GM10248 (cell line): ENCODE data around the gene ULBP1.
"Not testable (repeated sequence)": the region's sequence is repeated elsewhere in the genome, so short reads cannot be mapped to it uniquely, and the experiment has no call there.

Experiments
- CTCF ChIA-PET: fragments of 300-600 bp; sonication (Branson Sonifier 250); formaldehyde crosslinking; extraction: SDS; loops from one replicate; lab custom pipeline; 2021; ENCODE audit warnings: antibody characterized with exemption; lab: Yijun Ruan, JAX
- POLR2A ChIA-PET: fragments of 350-650 bp; sonication (Branson Sonifier 250); formaldehyde crosslinking; extraction: SDS; loops from one replicate; lab custom pipeline; 2020; ENCODE audit warnings: antibody characterized with exemption; lab: Yijun Ruan, JAX
- DNase-seq: peaks from one replicate; pipeline ENCODE4 v3.0.0; 2012; ENCODE audit errors: extremely low spot score
- TF ChIP-seq, protein P1 (sequence below): IDR thresholded peaks from 2 replicates; pipeline ENCODE4 v1.5.1; 2012; ENCODE audit warnings: mild to moderate bottlenecking, low read depth; ENCODE audit errors: extremely low read depth, missing control alignments, control extremely low read depth

ULBP1 gene

DNA sequence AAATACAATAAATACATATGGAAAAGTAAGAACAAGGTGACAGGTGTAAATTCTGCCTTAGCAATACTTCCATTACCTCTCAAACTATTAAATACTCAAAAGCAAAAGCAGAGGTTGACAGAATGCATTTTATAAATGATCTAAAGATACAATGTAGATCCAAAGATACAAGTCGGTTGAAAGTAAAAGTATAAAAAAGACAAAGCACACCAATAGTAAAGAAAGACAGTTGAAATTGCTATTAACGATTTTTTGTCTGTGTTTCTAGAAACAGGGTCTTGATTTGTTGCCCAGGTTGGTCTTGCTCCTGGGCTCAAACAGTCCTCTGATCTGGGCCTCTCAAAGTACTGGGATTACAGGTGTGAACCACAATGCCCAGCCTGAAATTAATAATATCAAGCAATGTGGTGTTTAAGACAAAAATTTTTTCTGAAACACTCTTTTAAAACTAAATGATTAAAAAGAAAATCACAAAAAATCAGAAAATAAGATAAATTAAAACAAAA is 23.9 kb downstream of the ULBP1 start:
- TF ChIP-seq, protein P1, sequence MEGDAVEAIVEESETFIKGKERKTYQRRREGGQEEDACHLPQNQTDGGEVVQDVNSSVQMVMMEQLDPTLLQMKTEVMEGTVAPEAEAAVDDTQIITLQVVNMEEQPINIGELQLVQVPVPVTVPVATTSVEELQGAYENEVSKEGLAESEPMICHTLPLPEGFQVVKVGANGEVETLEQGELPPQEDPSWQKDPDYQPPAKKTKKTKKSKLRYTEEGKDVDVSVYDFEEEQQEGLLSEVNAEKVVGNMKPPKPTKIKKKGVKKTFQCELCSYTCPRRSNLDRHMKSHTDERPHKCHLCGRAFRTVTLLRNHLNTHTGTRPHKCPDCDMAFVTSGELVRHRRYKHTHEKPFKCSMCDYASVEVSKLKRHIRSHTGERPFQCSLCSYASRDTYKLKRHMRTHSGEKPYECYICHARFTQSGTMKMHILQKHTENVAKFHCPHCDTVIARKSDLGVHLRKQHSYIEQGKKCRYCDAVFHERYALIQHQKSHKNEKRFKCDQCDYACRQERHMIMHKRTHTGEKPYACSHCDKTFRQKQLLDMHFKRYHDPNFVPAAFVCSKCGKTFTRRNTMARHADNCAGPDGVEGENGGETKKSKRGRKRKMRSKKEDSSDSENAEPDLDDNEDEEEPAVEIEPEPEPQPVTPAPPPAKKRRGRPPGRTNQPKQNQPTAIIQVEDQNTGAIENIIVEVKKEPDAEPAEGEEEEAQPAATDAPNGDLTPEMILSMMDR = no peak
- no peak for DNase-seq
- POLR2A ChIA-PET = no interaction called here
- CTCF ChIA-PET = no interaction called here

DNA sequence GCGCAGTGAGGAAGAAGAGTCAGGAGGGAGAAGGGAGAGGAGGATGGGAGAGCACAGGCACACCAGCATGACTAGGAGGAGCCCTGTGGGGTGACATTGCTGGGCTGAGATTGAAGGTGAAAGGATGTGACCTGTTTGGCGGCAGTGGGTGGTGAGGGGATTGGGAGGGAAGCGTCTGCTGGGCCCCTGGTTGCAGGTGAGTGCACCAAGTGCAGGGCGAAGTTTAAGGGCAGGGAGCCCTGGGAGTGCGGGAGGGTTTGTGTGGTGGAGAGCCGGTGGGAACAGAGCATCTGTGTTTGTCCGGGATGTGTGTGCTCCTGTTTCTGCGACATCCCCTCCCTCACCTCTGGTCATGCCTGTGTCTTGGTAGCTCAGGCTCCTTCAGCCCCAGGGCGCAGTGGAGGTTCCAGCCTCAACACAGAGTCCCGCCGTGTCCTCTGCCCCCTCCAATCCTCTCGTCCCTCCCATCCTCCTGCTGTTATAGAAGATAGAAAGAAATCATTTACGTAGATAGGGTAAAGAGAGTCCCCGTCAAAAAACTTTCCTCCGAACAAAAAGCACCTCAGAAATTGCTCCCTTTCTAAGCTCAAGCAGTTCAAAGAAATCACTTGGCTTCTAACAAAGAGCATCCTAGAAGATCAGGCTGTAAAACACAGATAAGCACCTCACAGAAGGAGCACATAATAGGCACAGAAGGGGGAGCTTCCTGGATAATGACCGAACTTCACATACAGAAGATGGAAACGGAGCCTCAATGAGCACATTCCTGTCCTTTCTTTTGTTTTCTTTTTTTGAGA is 25.0 kb downstream of the ULBP1 start:
- TF ChIP-seq, protein P1 = no peak
- ChIA-PET CTCF (interaction anchor here (1.3 kb wide), 1 partner anchor 15 kb away, joined by 4 read pairs; no protein-coding TSS in a partner anchor), POLR2A (no interaction called here)
- DNase-seq = no peak

DNA sequence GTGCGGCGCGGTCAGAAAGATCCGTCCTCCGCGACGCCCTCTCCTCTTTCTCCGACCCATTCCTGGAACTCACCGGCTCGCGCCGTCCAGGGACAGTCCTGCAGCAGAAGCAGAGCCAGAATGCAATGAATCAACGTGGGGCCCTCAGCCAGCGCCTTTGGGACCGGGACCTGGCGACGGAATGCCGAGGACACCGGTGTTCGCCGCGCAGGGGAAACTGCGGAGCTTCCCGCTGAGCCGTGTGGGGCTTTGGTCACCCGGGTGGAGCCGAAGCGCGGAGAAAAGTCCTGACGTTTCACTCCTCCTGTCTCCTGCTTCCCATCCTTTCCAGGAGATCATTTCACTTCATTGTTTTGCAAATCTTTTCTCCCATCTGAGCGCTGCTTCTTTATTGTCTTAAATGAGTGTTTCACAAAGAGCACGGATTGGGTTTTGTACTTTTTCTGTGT is 26.5 kb downstream of the ULBP1 start:
- TF ChIP-seq, protein P1 = no peak
- ChIA-PET CTCF (interaction anchor here (1.2 to 2.8 kb wide), 2 partner anchors 17 to 27 kb away, joined by 5 to 8 read pairs; no protein-coding TSS in a partner anchor), POLR2A (no interaction called here)

DNA sequence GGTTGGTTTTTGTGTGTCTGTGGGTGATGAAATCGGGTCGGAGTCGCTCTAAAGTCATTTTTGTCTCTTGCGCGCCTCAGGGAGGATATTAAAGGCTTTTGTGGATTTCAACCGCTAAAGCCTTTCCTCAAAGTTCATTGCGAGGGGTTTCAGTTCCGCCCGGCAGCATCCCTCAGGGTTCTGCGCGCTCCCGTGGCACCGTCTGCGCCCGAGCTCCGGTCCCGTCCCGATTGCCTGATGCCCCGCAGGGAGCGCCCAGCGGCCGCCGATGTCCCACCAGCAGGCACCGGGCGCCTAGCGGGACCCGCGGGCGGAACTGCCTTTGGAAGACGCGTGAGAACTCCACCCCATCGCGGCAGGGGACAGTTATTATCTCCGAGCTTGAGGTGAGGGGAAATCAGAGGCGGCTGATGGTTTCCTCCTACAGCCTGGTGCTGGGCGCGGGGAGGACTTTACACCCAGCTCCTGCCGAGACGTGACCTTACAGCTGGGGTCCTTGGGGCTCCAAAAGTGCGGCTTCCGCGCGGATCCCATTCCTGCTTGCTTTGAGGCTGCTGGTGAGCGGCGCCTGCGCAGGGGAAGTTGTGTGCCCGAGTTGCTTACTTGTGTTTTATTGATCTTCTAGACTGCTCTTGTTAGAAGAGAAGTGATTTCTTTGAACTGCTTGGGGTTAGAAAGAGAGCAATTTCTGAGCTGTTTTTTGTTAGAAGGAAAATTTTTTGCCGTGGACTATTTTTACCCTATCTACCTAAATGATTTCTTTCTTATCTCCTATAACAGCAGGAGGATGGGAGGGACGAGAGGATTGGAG is 27.1 kb downstream of the ULBP1 start:
- peak; percentile 48 for DNase-seq
- ChIA-PET POLR2A (no interaction called here), CTCF (interaction anchor here (1.2 to 2.8 kb wide), 2 partner anchors 16 to 26 kb away, joined by 5 to 8 read pairs; no protein-coding TSS in a partner anchor)
- TF ChIP-seq, protein P1 = no peak

More for the DNA sequence above, 26.5 kb downstream of the ULBP1 start:
- no peak for DNase-seq

DNA sequence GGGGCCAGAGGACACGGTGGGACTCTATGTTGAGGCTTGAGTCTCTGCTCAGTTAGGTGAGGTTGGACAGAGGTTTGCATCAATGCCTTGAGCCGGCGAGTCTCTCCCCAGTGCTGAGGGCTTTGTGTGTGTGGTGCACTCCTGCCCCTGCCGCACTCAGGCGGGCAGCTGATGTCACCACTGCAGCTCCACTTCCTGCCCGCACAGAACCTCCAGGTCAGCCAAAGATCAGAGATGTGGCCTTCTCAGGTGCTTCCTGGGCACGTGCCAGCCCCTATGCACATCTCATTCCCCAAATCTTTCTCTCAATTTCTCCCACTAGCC is 27.7 kb downstream of the ULBP1 start:
- DNase-seq, POLR2A ChIA-PET: not testable (repeated sequence)
- CTCF ChIA-PET = interaction anchor here (1.2 to 2.8 kb wide), 2 partner anchors 16 to 26 kb away, joined by 5 to 8 read pairs; no protein-coding TSS in a partner anchor

DNA sequence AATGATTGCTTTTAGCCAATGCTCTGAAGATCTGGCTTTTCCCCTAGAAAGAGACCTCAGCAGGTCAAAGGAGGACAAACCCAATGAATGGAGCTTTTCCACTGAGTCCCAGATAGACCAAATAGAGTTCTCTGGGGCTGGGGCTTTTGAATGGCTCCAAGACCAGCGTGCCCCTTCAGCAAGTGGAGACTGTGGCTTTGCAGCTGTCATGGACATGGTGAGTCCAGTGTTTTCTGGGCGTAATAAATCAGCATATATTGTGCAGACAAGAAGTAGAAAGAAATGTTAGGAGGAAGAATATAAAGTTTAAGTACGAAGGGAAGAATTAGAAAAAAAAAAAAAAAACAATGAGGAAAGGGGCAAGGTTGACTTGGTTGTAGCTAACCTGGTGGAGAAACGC is 28.1 kb downstream of the ULBP1 start:
- DNase-seq = no peak
- TF ChIP-seq, protein P1 = no peak
- ChIA-PET CTCF (interaction anchor here (2.8 kb wide), 1 partner anchor 25 kb away, joined by 8 read pairs; no protein-coding TSS in a partner anchor), POLR2A (no interaction called here)
